ENCODE measurements around the gene AKAP4. TPM values are rescaled to one million over a fixed set of nuclear protein-coding genes. Genes with fewer than 3 reads are reported as not detected.

The AKAP4 gene
- total RNA-seq, 1 donor = not detected

- H3K4me3 ChIP-seq (ENCODE audit: low read depth, low read length) = no peak overlapping the region
- DNase-seq (ENCODE audit: low read depth) = no peak
- TF ChIP-seq CTCF (IDR thresholded peaks at IDR 0.05; ENCODE audit: insufficient read depth, low read depth, low read length) = no peak
Observed at GRCh38 chrX:50165727-50166126, 35.1 kb downstream of the AKAP4 start.

DNA sequence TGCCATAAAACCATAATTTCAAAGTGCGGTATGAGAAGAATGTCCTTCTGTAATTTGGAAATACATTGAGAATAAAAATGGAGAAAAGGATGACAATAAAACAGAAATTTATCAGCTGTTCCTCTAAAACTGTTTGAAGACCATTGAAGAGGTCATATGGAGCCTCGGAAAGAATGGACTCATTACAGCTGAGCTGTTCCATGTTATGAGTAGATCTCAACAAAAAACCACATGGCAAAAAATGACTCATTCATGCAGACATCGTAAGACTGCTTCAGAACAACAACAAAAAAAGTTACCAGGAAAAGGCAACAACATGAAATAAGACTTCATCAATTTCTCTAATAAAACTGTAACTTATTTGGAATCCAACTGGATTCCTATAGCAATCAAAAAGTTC is 39.7 kb downstream of the AKAP4 start:
- peak; percentile 37 for DNase-seq (ENCODE audit: low read depth)
- no peak for TF ChIP-seq CTCF (IDR thresholded peaks at IDR 0.05; ENCODE audit: insufficient read depth, low read depth, low read length)
- no peak overlapping the region for H3K4me3 ChIP-seq (ENCODE audit: low read depth, low read length)

- TF ChIP-seq CTCF (IDR thresholded peaks at IDR 0.05; ENCODE audit: insufficient read depth, low read depth, low read length) = no peak
- DNase-seq (ENCODE audit: low read depth) = no peak
Observed at GRCh38 chrX:50158593-50158992, 42.2 kb downstream of the AKAP4 start.

DNA sequence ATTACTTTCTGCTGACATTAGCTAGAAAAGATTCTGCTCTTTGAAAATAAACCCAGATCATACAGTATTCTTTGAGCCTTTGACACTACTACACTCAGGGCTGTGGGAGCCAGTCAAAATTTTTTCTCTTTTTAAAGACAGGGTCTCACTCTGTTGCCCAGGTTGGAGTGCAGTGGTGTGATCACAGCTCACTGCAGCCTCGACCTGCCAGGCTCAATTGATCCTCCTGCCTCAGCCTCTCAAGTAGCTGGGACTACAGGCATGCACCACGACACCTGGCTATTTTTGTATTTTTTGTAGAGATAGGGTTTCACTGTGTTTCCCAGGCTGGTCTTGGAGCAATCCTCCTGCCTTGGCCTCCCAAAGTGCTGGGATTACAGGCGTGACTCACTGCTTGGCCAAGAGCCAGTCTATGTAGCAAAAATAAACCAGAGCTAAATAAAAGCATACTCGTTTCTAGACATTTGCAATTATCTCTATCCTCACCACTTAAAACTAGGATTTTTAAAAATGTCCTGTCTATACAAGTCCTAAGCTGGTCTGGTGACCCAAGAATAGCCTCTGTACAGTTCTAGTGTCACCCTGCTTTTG is 43.2 kb downstream of the AKAP4 start:
- no peak for TF ChIP-seq CTCF (IDR thresholded peaks at IDR 0.05; ENCODE audit: insufficient read depth, low read depth, low read length)
- no peak for DNase-seq (ENCODE audit: low read depth)
- H3K4me3 ChIP-seq (ENCODE audit: low read depth, low read length) = no peak overlapping the region

More at GRCh38 chrX:50158593-50158992, 42.2 kb downstream of the AKAP4 start:
- H3K4me3 ChIP-seq (ENCODE audit: low read depth, low read length) = no peak overlapping the region

GRCh38 chrX:50154429-50154828 is 46.4 kb downstream of the AKAP4 start:
- TF ChIP-seq CTCF (IDR thresholded peaks at IDR 0.05; ENCODE audit: insufficient read depth, low read depth, low read length) = no peak
- DNase-seq (ENCODE audit: low read depth) = no peak
- H3K4me3 ChIP-seq (ENCODE audit: low read depth, low read length) = no peak overlapping the region

- H3K4me3 ChIP-seq (ENCODE audit: low read depth, low read length) = no peak overlapping the region
- no peak for TF ChIP-seq CTCF (IDR thresholded peaks at IDR 0.05; ENCODE audit: insufficient read depth, low read depth, low read length)
- no peak for DNase-seq (ENCODE audit: low read depth)
Observed at GRCh38 chrX:50152456-50152855, 48.4 kb downstream of the AKAP4 start.

- TF ChIP-seq CTCF (IDR thresholded peaks at IDR 0.05; ENCODE audit: insufficient read depth, low read depth, low read length) = no peak
- H3K4me3 ChIP-seq (ENCODE audit: low read depth, low read length) = no peak overlapping the region
- no peak for DNase-seq (ENCODE audit: low read depth)
Observed at GRCh38 chrX:50147972-50148371, 52.8 kb downstream of the AKAP4 start.

Data from fibroblast of villous mesenchyme (primary cell).